ENCODE data around the gene ADPRHL1.

DNA sequence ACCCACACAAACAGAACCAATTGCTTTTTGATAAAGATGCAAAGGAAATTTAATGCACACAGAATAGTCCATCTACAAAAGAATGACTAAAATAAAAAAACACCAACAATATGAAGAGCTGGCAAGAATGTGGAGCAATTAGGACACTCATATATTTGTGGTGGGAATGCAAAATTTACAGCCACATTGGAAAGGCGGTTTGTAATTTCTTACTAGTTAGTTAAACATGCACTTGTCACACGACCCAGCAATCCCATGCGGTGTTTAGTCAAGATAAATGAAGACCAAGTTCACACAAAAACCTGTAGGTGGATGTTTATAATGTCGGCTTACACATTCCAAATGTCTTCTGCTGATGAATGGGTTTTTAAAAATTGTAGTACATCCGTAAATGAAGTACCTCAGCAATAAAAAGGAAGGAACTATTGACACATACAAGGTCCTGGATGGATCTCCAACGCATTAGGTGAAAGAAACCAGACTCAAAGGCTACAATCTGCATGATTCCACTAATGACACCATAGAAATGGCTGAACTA, 94.6 kb downstream of the ADPRHL1 start:
- TF ChIP-seq, protein P1, sequence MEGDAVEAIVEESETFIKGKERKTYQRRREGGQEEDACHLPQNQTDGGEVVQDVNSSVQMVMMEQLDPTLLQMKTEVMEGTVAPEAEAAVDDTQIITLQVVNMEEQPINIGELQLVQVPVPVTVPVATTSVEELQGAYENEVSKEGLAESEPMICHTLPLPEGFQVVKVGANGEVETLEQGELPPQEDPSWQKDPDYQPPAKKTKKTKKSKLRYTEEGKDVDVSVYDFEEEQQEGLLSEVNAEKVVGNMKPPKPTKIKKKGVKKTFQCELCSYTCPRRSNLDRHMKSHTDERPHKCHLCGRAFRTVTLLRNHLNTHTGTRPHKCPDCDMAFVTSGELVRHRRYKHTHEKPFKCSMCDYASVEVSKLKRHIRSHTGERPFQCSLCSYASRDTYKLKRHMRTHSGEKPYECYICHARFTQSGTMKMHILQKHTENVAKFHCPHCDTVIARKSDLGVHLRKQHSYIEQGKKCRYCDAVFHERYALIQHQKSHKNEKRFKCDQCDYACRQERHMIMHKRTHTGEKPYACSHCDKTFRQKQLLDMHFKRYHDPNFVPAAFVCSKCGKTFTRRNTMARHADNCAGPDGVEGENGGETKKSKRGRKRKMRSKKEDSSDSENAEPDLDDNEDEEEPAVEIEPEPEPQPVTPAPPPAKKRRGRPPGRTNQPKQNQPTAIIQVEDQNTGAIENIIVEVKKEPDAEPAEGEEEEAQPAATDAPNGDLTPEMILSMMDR (IDR thresholded peaks at IDR 0.05), result no peak
- no peak for TF ChIP-seq EZH2 (IDR thresholded peaks at IDR 0.05)
- no peak for TF ChIP-seq EZH2phosphoT487 (IDR thresholded peaks at IDR 0.05)
